Mucosa of descending colon (tissue), 3 donors: ENCODE results near the gene ARL5B. TPM values are rescaled to one million over a fixed set of nuclear protein-coding genes. Genes with fewer than 3 reads are reported as not detected.

Experiments used
- ATAC-seq: fragments of 200-7000 bp; cut with Tn5 transposase; one replicate; pipeline ENCODE4 v1.9.1; 2020; ENCODE audit warnings: mild to moderate bottlenecking, moderate library complexity
- DNase-seq, 3 donors: peaks; one replicate each; pipeline ENCODE4 v3.0.0-alpha.2; 2020
- H3K36me3 ChIP-seq: fragments of 200-600 bp; one replicate; pipeline ENCODE4 v1.8.0; 2021; ENCODE audit warnings: low read depth, mild to moderate bottlenecking
- H3K4me1 ChIP-seq: fragments of 200-600 bp; one replicate; pipeline ENCODE4 v1.8.0; 2021; ENCODE audit warnings: low read depth, mild to moderate bottlenecking
- H3K4me3 ChIP-seq: fragments of 200-600 bp; one replicate; pipeline ENCODE4 v1.8.0; 2021; ENCODE audit warnings: mild to moderate bottlenecking
- H3K9me3 ChIP-seq: fragments of 200-600 bp; one replicate; pipeline ENCODE4 v1.8.0; 2021; ENCODE audit warnings: mild to moderate bottlenecking
- intact Hi-C, 2 donors: fragments of 100-400 bp; cut with DNase I in 1 of 2; cut with micrococcal nuclease in 1 of 2; formaldehyde crosslinking; loops; one replicate each; pipeline versions ENCODE4 v1.11.0 to v1.11.1; 2022; cut with DNase I, micrococcal nuclease
- total RNA-seq, 3 donors: library from RNA; stranded (reverse); fragmentation: NEBNext Ultra II Directional in 2 of 3; extraction: Animal tissue kit (Norgen Biotek cat#: 25700) in 2 of 3; gene quantifications; one replicate each; pipeline versions ENCODE4 v1.2.1 to v1.2.4, GENCODE V29; 2021 to 2023
- TF ChIP-seq, protein P1 (sequence below): fragments of 200-600 bp; IDR thresholded peaks from one replicate; pipeline ENCODE4 v1.8.0; 2022; ENCODE audit warnings: antibody characterized with exemption, mild to moderate bottlenecking
- donor health status: DM: no; HTN: no; CAD: no; lungs with moderate emphysema.
- donor health status: DM: no; HTN: no; CAD: no.
- donor health status: DM: no; HTN: yes; CAD: no.

Gene ARL5B
- total RNA-seq, 3 donors from 2014 or later: 13.8 to 19.3 (median 14.5) TPM

DNA sequence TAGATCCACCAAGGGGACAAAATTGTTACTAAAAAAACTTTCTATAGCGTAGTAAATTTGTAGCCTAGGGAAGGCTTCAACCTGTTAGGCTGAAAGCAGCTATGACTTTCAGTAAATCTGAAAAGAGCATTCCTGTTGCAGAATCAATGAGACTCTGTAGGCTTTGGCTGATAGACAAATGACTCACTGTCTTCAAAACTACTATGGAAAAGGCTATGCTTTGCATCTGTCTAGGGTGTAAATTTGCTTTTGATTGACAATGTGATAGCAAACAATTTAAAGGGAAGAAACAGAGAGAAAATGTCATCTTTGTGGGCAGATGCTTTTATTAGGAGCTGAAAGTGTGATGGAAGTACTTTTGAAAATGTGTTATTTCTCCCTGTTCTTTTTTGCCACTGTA lies 60.6 kb downstream of the ARL5B start:
- no peak overlapping the region for H3K4me3 ChIP-seq
- intact Hi-C loops: no loop called here
- no peak for DNase-seq
- H3K36me3 ChIP-seq: no peaks in the 10 kb centered on the region
- TF ChIP-seq, protein P1, sequence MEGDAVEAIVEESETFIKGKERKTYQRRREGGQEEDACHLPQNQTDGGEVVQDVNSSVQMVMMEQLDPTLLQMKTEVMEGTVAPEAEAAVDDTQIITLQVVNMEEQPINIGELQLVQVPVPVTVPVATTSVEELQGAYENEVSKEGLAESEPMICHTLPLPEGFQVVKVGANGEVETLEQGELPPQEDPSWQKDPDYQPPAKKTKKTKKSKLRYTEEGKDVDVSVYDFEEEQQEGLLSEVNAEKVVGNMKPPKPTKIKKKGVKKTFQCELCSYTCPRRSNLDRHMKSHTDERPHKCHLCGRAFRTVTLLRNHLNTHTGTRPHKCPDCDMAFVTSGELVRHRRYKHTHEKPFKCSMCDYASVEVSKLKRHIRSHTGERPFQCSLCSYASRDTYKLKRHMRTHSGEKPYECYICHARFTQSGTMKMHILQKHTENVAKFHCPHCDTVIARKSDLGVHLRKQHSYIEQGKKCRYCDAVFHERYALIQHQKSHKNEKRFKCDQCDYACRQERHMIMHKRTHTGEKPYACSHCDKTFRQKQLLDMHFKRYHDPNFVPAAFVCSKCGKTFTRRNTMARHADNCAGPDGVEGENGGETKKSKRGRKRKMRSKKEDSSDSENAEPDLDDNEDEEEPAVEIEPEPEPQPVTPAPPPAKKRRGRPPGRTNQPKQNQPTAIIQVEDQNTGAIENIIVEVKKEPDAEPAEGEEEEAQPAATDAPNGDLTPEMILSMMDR: no peak
- no peaks in the 10 kb centered on the region for H3K9me3 ChIP-seq
- no peaks in the 10 kb centered on the region for H3K4me1 ChIP-seq
- no peak for ATAC-seq

DNA sequence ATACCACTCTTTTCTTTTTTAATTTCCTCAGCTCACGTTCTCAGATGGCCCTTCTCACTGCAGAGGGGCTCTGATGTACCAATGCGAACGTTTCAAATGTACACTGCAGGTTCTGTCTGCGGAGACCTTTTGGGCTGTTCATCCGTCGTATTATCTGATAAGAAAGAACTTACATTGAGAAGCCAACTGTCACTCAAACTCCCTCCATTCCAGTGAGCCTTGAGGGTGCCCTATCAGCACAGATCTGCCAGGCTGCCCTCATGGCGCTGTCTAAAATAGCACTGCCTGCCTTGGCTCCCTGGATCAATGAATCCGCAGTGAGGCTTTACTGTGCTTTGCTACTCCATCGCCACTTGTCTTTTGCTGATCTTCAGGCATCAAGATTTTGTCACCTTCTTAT lies 61.8 kb downstream of the ARL5B start:
- TF ChIP-seq, protein P1: no peak
- Histone ChIP-seq H3K4me3 (no peak overlapping the region), H3K36me3 (no peaks in the 10 kb centered on the region), H3K9me3 (no peaks in the 10 kb centered on the region), H3K4me1 (no peaks in the 10 kb centered on the region)
- DNase-seq: no peak
- ATAC-seq: no peak
- intact Hi-C loops: no loop called here

DNA sequence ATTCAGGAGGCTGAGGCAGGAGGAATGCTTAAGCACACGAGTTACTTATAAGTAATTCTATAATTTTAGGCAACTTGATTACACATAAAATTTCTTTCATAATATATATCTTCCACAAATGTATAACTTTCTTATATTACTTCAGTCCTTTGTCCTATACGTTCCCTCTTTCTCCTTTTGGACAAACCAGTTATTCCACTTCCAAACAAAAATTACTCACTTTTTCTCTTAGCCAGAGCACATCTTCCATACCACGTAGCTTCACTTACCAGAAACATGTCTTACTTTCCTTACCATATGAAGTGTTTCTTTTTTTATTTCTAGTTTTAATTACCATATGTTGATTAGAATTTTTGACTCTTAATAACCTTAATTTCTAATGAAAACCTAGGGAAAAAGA lies 64.6 kb downstream of the ARL5B start:
- DNase-seq (no peak), ATAC-seq (no peak)
- no peaks in the 10 kb centered on the region for H3K9me3 ChIP-seq
- H3K36me3 ChIP-seq: no peaks in the 10 kb centered on the region
- intact Hi-C loops: no loop called here
- TF ChIP-seq, protein P1: no peak
- no peak overlapping the region for H3K4me3 ChIP-seq
- no peaks in the 10 kb centered on the region for H3K4me1 ChIP-seq

Other genes with a start within 250 kb of the ARL5B start
- 10 to 100 TPM; 10.2 to 21.1 (median 13.6) TPM for gene NSUN6, start 7.8 kb upstream of the ARL5B start, total RNA-seq